Stimulated activated CD8-positive, alpha-beta memory T cell treated with anti-CD3 and anti-CD28 coated beads, Interleukin-2, amount 100 ng/mL, for 1 hour (primary cell): ENCODE measurements around the gene SLC37A3.

ENCODE experiments used
- DNase-seq, 2 donors: peaks; one replicate each; pipeline ENCODE4 v3.0.0-alpha.2; 2020; ENCODE audit warnings: low read depth in 2 of 2

The SLC37A3 gene

GRCh38 chr7:140400381-140400780 lies 2.1 kb upstream of the SLC37A3 start:
- DNase-seq, result no peak

- DNase-seq, result no peak
Measured at GRCh38 chr7:140398821-140399220, 491 bp upstream of the SLC37A3 start.

GRCh38 chr7:140393756-140394306 lies 4.5 kb downstream of the SLC37A3 start:
- no peak for DNase-seq

GRCh38 chr7:140391634-140392033 lies 6.7 kb downstream of the SLC37A3 start:
- no peak for DNase-seq

- no peak for DNase-seq
Measured at GRCh38 chr7:140390466-140391190, 7.7 kb downstream of the SLC37A3 start.

GRCh38 chr7:140390034-140390433 lies 8.3 kb downstream of the SLC37A3 start:
- DNase-seq, result no peak

GRCh38 chr7:140389445-140389844 lies 8.9 kb downstream of the SLC37A3 start:
- DNase-seq, result no peak

- DNase-seq, result no peak
Measured at GRCh38 chr7:140384894-140385545, 13.3 kb downstream of the SLC37A3 start.

- DNase-seq, result no peak
Measured at GRCh38 chr7:140383954-140384713, 14.2 kb downstream of the SLC37A3 start.

GRCh38 chr7:140375892-140376730 lies 22.2 kb downstream of the SLC37A3 start:
- no peak for DNase-seq

GRCh38 chr7:140375323-140375722 lies 23.0 kb downstream of the SLC37A3 start:
- DNase-seq, result no peak

- no peak for DNase-seq
Measured at GRCh38 chr7:140369294-140369693, 29.0 kb downstream of the SLC37A3 start.

GRCh38 chr7:140367528-140367927 lies 30.8 kb downstream of the SLC37A3 start:
- DNase-seq, result no peak

- DNase-seq, result no peak
Measured at GRCh38 chr7:140364819-140365218, 33.5 kb downstream of the SLC37A3 start.

- no peak for DNase-seq
Measured at GRCh38 chr7:140360697-140361229, 37.6 kb downstream of the SLC37A3 start.

- DNase-seq, result no peak
Measured at GRCh38 chr7:140358412-140359051, 39.8 kb downstream of the SLC37A3 start.

GRCh38 chr7:140358024-140358411 lies 40.3 kb downstream of the SLC37A3 start:
- no peak for DNase-seq

- DNase-seq, result no peak
Measured at GRCh38 chr7:140350056-140350455, 48.3 kb downstream of the SLC37A3 start.

- no peak for DNase-seq
Measured at GRCh38 chr7:140349144-140349771, 49.1 kb downstream of the SLC37A3 start.

GRCh38 chr7:140348161-140348849 lies 50.0 kb downstream of the SLC37A3 start:
- no peak for DNase-seq
